Gastrocnemius medialis (tissue), 4 donors: ENCODE results near the gene MRPL10.

Experiments used
- POLR2A ChIP-seq, 2 donors: fragments of 450-650 bp; IDR thresholded peaks; one replicate each; pipeline ENCODE4 v1.6.1; 2017; ENCODE audit warnings: antibody characterized with exemption in 2 of 2, mild to moderate bottlenecking in 2 of 2, moderate library complexity in 2 of 2
- TF ChIP-seq, protein P1 (sequence below), 5 experiments: fragments of 450-650 bp in 3 of 5; fragments of 200-600 bp in 2 of 5; sonication (generic) in 2 of 5; IDR thresholded peaks in 4 of 5; conservative IDR thresholded peaks in 1 of 5; 1 replicate in 4 of 5; 2 replicates in 1 of 5; pipeline ENCODE4 v1.5.1; 2016 to 2019; ENCODE audit warnings: antibody characterized with exemption in 5 of 5, mild to moderate bottlenecking in 3 of 5, moderate library complexity in 3 of 5

DNA sequence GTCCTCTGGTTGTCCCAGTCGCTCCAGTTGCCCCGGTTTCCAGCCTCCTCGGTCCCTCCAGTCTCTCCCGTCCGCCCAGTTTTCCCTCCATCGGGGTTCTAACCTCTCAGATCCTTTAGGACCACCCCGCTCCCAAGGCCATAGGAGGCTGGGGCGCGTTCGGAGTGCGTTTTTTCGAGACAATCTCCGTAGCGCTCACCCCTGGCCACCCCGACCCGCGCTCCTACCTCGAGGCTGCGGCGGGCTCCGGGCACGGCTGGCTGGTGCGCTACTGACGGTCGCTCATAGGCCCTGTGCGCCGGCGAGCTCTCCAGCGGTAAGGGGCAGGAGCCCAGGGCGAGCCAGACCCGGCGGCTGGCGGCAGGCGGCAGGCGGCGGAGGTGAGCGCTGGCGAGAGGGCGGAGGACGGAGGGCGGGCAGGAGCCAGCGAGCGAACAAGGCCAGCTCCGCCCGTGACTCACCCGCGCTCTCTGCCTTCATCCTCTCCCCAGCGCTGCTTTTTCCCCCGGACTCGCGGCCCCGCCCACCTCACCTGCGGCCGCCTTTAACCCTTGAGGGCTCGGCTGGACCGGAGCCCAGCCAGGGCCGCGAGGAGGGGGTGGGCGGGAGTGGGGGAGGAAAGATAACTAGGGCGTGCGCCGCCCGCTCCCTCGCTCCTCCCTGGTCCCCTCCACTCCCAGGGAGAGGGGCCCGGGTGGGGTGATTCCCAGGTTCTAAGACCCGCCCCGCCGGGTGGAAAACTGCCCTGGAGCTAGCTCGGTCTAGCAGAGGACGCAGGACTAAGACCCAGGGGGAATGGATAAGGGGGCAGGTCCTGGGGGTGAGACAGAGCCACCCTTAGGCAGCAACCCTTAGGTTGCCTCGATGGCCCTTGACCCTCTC lies 19.6 kb upstream of the MRPL10 start, which contains the start of gene SP6:
- TF ChIP-seq, protein P1, sequence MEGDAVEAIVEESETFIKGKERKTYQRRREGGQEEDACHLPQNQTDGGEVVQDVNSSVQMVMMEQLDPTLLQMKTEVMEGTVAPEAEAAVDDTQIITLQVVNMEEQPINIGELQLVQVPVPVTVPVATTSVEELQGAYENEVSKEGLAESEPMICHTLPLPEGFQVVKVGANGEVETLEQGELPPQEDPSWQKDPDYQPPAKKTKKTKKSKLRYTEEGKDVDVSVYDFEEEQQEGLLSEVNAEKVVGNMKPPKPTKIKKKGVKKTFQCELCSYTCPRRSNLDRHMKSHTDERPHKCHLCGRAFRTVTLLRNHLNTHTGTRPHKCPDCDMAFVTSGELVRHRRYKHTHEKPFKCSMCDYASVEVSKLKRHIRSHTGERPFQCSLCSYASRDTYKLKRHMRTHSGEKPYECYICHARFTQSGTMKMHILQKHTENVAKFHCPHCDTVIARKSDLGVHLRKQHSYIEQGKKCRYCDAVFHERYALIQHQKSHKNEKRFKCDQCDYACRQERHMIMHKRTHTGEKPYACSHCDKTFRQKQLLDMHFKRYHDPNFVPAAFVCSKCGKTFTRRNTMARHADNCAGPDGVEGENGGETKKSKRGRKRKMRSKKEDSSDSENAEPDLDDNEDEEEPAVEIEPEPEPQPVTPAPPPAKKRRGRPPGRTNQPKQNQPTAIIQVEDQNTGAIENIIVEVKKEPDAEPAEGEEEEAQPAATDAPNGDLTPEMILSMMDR (IDR thresholded peaks at IDR 0.05 in 4 of 5, conservative IDR thresholded peaks at IDR 0.05 in 1 of 5), result no peak
- TF ChIP-seq POLR2A (IDR thresholded peaks at IDR 0.05), result no peak
